Measurements from ENCODE around the gene FOXRED2. TPM values are rescaled to one million over a fixed set of nuclear protein-coding genes. Genes with fewer than 3 reads are reported as not detected.

The FOXRED2 gene
- 22.1 TPM for total RNA-seq

DNA sequence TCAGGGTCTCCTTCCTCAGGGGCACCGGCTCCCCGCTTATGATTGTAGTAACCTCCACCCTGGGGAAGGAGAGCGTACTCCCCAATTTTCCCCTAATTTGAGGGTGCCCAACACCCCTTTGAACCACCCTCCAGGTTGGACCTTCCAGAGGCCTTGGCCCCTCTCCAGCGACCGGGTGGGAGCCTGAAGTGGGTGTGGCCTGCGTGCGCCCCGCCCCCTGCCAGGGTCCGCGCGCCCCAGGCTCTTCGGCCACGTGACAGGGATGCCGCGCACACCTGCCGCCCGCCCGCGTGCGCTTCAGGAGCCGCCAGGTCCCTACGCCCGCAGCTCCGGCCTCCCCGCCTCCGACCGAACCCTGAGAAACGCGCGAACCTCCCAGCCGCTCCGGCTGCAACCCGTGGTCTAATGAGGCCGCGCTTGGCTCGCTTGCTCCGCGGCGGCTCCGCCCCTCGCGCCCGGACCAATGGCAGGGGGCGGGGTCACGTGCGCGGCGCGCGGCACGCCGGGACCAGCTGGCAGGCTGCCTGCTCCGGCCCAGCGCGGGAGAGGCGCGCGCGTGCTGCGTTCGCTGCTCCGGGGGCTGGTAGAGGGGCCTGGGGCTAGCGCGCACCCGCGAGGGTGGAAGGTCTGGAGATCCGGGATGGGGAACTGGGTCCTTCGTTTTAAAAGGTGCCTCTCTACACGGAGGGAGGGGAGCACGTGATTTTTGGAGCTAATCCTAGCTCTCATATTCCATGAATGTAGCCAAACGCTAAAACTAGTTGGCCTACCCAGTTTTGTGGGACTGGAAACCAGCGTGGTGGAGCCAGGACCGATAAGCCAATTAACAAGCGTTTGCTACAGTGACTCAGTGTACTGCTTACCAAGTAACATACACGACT, at the start of gene FOXRED2:
TSS of gene FOXRED2 (minus strand) at position 404 of the 881 bp plus-strand sequence. CDS start 618 bp downstream, outside the sequence.

DNA sequence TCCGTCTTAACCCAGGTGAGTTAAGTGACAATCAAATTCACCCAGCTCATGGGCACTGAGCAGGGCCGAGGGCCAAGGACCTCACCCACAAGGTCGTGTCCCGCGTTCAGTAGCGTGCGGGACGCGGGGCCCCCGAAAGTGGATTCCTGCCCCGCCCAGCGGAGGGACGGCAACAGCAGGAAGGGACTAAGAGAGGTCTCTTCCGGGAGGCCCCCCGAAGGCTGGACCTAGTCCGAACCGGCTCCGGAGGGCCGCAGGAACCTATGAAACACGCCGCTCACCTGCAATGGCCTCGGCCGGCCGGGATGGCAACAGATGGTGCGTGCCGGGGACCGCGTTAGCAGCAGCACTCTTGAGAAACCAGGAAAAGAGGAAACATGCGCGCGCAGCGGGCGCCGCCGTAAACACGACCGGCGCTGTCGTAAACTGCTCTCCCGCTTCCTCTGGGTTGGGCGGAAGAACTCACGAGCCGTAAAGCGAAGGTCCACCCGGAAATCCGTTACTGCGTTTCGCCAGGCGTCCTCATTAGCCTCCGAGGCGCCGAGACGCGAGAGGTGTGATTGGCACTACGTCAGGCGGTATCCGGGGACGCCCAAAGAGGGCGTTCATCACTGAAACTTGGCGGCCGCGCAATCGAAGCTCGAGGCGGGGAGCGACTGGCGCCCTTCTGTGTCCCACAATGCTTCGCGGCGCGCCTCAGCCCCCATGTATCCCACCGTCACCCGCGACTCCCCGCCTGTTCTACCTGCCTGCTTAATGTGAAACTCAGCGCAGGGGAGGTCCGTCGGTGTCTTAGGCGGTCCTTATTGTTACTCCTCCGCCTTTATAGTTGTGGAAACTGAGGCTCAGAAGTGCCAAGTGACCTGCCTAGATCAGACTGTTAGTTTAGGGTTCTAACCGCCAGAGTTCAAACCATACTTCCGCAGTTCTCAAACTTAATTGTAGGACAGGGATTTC, 22.2 kb upstream of the FOXRED2 start, which contains the start of gene EIF3D:
TSS of gene EIF3D (minus strand) at position 372 of the 957 bp plus-strand sequence. CDS start 3,045 bp downstream, outside the sequence.

DNA sequence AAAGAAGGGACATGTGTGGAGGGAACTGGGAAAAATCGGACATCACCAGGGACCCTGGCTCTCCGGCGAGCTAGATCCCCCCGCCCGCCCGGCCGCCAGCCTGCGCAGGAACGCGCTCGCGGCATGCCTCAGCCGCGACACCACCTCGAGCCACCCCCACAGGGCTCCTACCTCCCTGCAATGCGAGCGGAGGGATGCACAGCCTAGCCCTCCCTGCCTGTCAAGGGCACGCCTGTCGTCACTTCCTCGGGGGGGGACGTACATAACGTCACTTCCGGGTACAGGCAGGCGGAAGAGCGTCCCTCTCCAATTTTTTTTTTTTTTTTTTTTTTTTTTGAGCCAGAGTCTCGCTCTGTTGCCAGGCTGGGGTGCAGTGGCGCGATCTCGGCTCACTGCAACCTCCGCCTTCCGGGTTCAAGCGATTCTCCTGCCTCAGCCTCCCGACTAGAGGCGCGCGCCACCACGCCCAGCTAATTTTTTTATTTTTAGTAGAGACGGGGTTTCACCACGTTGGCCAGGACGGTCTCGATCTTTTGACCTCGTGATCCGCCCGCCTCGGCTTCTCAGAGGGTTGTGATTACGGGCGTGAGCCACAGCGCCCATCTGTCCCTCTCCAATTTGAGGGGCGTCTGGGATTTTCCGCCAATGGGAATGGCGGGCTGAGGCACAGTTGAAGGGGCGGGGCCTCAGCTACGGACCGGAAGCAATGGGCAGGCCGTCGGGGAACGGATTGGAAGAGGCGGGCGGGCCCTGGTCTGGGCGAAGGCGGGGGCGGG, 25.3 kb downstream of the FOXRED2 start, which contains the start of gene TXN2:
TSS of gene TXN2 (minus strand) at position 248 of the 776 bp plus-strand sequence. CDS start 803 bp downstream, outside the sequence.

Small RNAs within 50 kb of the gene (small RNA-seq; reads per million reads assigned to genes)
- not detected for gene RF00019 (ENCODE audit: low replicate concordance)

Other genes starting within 250 kb of the FOXRED2 start
- gene MYH9, start 119.1 kb downstream of the FOXRED2 start, total RNA-seq = 324 TPM
- gene TXN2, start 25.4 kb downstream of the FOXRED2 start, total RNA-seq = 37.4 TPM
- 267 TPM for gene EIF3D, start 22.1 kb upstream of the FOXRED2 start, total RNA-seq
- gene CACNG2, start 196.7 kb upstream of the FOXRED2 start, total RNA-seq = not detected

All from metanephros (tissue), 2 donors.